ENCODE measurements around the gene ATRNL1. TPM values are rescaled to one million over a fixed set of nuclear protein-coding genes. Genes with fewer than 3 reads are reported as not detected.

The ATRNL1 gene
- total and polyA plus RNA-seq, 2 of the 8 experiments (the other 6 are each of a cell fraction or from before 2014, with no cell fraction given) = 5.1 to 17.6 TPM

GRCh38 chr10:115974351-115974750 is 881.2 kb downstream of the ATRNL1 start:
- Histone ChIP-seq H4K91ac (replicated peaks; ENCODE audit: insufficient read length, low read length) (peak overlapping the region; percentile 40), H4K5ac (ENCODE audit: insufficient read length, low read depth, low read length) (no peak overlapping the region), H3K4me3 (ENCODE audit: extremely low read depth in 1 of 4, insufficient read depth in 2 of 4, low read depth in 3 of 4, low read length in 4 of 4) (no peak overlapping the region), H3K9ac (replicated peaks in 1 of 4; ENCODE audit: extremely low read depth in 1 of 4, low read depth in 3 of 4, low read length in 3 of 4) (no peak overlapping the region; a peak in 1 of 7 replicates), H3K36me3 (ENCODE audit: control insufficient read depth in 2 of 4, insufficient read depth in 4 of 4, low read length in 3 of 4) (no peaks in the 10 kb centered on the region), H4K20me1 (replicated peaks in 1 of 2; ENCODE audit: control insufficient read depth in 1 of 2, insufficient read depth in 2 of 2, low read length in 2 of 2) (no peaks in the 10 kb centered on the region), H2BK12ac (ENCODE audit: low read depth, low read length) (no peak overlapping the region), H3K56ac (replicated peaks; ENCODE audit: insufficient read length, low read depth, low read length) (no peak overlapping the region), H2BK20ac (ENCODE audit: low read length) (no peak overlapping the region), H2AK5ac (ENCODE audit: low read depth, low read length) (no peak overlapping the region), H3K4me1 (replicated peaks in 1 of 4; ENCODE audit: control insufficient read depth in 3 of 4, insufficient read depth in 4 of 4, low read length in 3 of 4) (peaks cover 0 to 6% (median 5%) of the 10 kb centered on the region in 4 experiments; a peak in 5 of 7 replicates), H3K4ac (replicated peaks; ENCODE audit: insufficient read length, low read depth, low read length) (no peak overlapping the region), H2BK5ac (ENCODE audit: low read depth, low read length) (no peak overlapping the region), H3K23ac (ENCODE audit: insufficient read length) (no peak overlapping the region), H3K79me1 (ENCODE audit: low read depth, low read length) (no peaks in the 10 kb centered on the region), H3K4me2 (ENCODE audit: insufficient read depth in 1 of 2, low read depth in 2 of 2, low read length in 2 of 2) (no peak overlapping the region), H3K23me2 (ENCODE audit: low read depth, low read length) (no peaks in the 10 kb centered on the region), H3K27me3 (replicated peaks in 1 of 4; ENCODE audit: control insufficient read depth in 3 of 4, extremely low read depth in 1 of 4, insufficient read depth in 3 of 4, low read length in 3 of 4) (no peaks in the 10 kb centered on the region), H2BK15ac (ENCODE audit: low read length) (no peak overlapping the region), H3K14ac (ENCODE audit: insufficient read length) (no peak overlapping the region), H3K9me3 (ENCODE audit: insufficient read depth in 2 of 2, low read depth in 1 of 2, low read length in 1 of 2) (peaks cover 4 to 8% of the 10 kb centered on the region in 2 experiments; a peak in 3 of 4 replicates), H2BK120ac (replicated peaks; ENCODE audit: low read depth, low read length) (no peak overlapping the region), H3K79me2 (ENCODE audit: control insufficient read depth in 1 of 2, insufficient read depth in 2 of 2, low read length in 2 of 2) (no peaks in the 10 kb centered on the region), H2AFZ (ENCODE audit: low read length) (no peak overlapping the region), H4K8ac (ENCODE audit: extremely low read depth, insufficient read depth, low read length) (no peak overlapping the region), H3K18ac (ENCODE audit: extremely low read depth, low read length) (no peak overlapping the region), H3K27ac (ENCODE audit: low read depth, low read length) (no peak overlapping the region)
- WGBS, 2 experiments (ENCODE audit: extremely low coverage in 1 of 2, insufficient coverage in 1 of 2, insufficient read length in 1 of 2, insufficient replicate concordance in 2 of 2, low coverage in 1 of 2, low lambda C conversion rate in 2 of 2, missing lambda C conversion rate in 1 of 2) = 95% methylated on average over 4 of the region's 4 CpGs; no CpG with 5 or more reads in 1 of the 2 experiments
- ChIA-PET POLR2A (ENCODE audit: partially characterized antibody) (no interaction called here), CTCF (ENCODE audit: partially characterized antibody) (interaction anchor here (1.0 to 1.4 kb wide), 3 partner anchors 12 to 176 kb away, joined by 3 to 4 read pairs (median 3); no protein-coding TSS in a partner anchor)
- TF ChIP-seq TEAD4 (IDR thresholded peaks at IDR 0.05; ENCODE audit: low read depth, low read length) = no peak
- TF ChIP-seq CTBP2 (IDR thresholded peaks at IDR 0.05; ENCODE audit: borderline replicate concordance, insufficient read depth, insufficient read length, low read length) = no peak
- DNase-seq (ENCODE audit: low read depth in 1 of 2, low spot score in 2 of 2) (no peak), FAIRE-seq (no peak)

All from H1 (cell line).